GM20431 (cell line): ENCODE results near the gene CEACAM18.
"Not testable (repeated sequence)": the region's sequence is repeated elsewhere in the genome, so short reads cannot be mapped to it uniquely, and the experiment has no call there.

Source experiments
- in situ Hi-C: fragments of 300-500 bp; cut with MseI, MboI; formaldehyde crosslinking; loops from one replicate; pipeline ENCODE4 v1.15.0; 2020; ENCODE audit warnings: low sequenced_read_pairs; ENCODE audit not compliant: unreplicated experiment

The CEACAM18 gene

GRCh38 chr19:51485960-51486660 is 7.8 kb downstream of the CEACAM18 start:
- in situ Hi-C loops = no loop called here

GRCh38 chr19:51488491-51488890 is 10.2 kb downstream of the CEACAM18 start:
- in situ Hi-C loops = no loop called here

GRCh38 chr19:51489113-51489512 is 10.8 kb downstream of the CEACAM18 start:
- in situ Hi-C loops = no loop called here

- in situ Hi-C loops = no loop called here
Measured at GRCh38 chr19:51490676-51491075, 12.3 kb downstream of the CEACAM18 start.

- in situ Hi-C loops = no loop called here
Measured at GRCh38 chr19:51491586-51491985, 13.2 kb downstream of the CEACAM18 start.

GRCh38 chr19:51493776-51494175 is 15.4 kb downstream of the CEACAM18 start:
- in situ Hi-C loops = no loop called here

GRCh38 chr19:51497666-51498065 is 19.3 kb downstream of the CEACAM18 start:
- in situ Hi-C loops = no loop called here

GRCh38 chr19:51500931-51501330 is 22.6 kb downstream of the CEACAM18 start:
- in situ Hi-C loops = not testable (repeated sequence)

GRCh38 chr19:51501594-51502263 is 23.4 kb downstream of the CEACAM18 start, which contains the start of gene SIGLEC12:
SIGLEC12 (minus strand) TSS chr19:51501800; CDS start chr19:51501733, 67 bp downstream.
- in situ Hi-C loops = no loop called here

- in situ Hi-C loops = no loop called here
Measured at GRCh38 chr19:51503286-51503817, 25.0 kb downstream of the CEACAM18 start.

GRCh38 chr19:51503896-51504295 is 25.6 kb downstream of the CEACAM18 start:
- in situ Hi-C loops = no loop called here

GRCh38 chr19:51505904-51506303 is 27.6 kb downstream of the CEACAM18 start:
- in situ Hi-C loops = no loop called here

- in situ Hi-C loops = no loop called here
Measured at GRCh38 chr19:51507192-51507591, 28.9 kb downstream of the CEACAM18 start.

GRCh38 chr19:51507640-51508058 is 29.3 kb downstream of the CEACAM18 start:
- in situ Hi-C loops = no loop called here

- in situ Hi-C loops = no loop called here
Measured at GRCh38 chr19:51508059-51508733, 29.9 kb downstream of the CEACAM18 start.

GRCh38 chr19:51509823-51510660 is 31.7 kb downstream of the CEACAM18 start:
- in situ Hi-C loops = no loop called here

GRCh38 chr19:51511353-51511752 is 33.0 kb downstream of the CEACAM18 start:
- in situ Hi-C loops = no loop called here

- in situ Hi-C loops = no loop called here
Measured at GRCh38 chr19:51513968-51514367, 35.6 kb downstream of the CEACAM18 start.

- in situ Hi-C loops = no loop called here
Measured at GRCh38 chr19:51514866-51515481, 36.6 kb downstream of the CEACAM18 start.
